GM21447 (cell line): ENCODE measurements around the gene OARD1.
A peak's percentile ranks its signal among the peaks of the same experiment; 100 is the strongest.

Experiments used
- ATAC-seq: cut with Tn5 transposase; IDR thresholded peaks from one replicate; pipeline ENCODE4 v1.9.1; 2021; ENCODE audit not compliant: unreplicated experiment

Gene OARD1

DNA sequence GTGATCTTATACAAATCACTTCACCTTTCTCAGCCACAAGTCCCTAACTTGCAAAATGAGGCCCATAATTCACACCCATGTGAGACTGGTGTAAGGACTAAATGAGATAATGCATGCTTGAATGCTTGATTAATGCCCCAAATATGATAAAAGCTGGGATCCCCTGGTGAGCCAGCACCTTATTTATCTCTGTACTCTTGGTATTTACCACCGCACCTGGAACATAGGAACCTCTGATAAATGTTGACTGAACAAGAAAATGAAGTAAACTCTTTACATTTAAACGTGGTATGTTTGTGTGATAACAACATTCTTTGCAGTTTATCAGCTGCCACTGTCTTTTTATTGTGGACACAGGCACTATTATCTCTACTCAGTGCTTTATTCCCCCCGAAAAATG lies 21.6 kb downstream of the OARD1 start:
- no peak for ATAC-seq

- ATAC-seq = no peak
These were observed 22.2 kb downstream of the OARD1 start for GRCh38 chr6:41049955-41050354.

GRCh38 chr6:41049521-41049920 lies 22.6 kb downstream of the OARD1 start:
- ATAC-seq = no peak

GRCh38 chr6:41047745-41048732 lies 24.1 kb downstream of the OARD1 start:
- no peak for ATAC-seq

DNA sequence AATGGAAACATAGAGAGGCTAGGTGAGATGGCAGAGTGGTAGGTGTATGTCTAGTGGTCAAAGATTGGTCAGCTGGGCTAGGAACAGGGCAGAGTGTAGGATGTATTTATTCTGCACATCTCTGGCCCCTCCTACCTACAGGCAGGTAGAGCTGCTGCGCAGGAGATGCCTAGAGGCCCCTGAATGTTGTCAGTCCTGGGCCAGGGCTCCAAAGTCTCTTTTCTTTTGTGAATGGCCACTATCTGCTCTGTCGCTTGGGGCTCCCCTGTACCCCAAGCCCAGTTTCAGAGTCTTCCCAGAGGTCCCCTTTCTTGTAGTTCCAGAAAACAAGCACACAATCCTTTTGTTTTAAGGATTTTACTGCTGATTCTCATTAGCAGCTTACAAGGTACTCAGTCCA lies 24.9 kb downstream of the OARD1 start:
- ATAC-seq = no peak

- ATAC-seq = no peak
These were observed 26.1 kb downstream of the OARD1 start for GRCh38 chr6:41046084-41046483.

GRCh38 chr6:41045664-41046063 lies 26.5 kb downstream of the OARD1 start:
- ATAC-seq = no peak

DNA sequence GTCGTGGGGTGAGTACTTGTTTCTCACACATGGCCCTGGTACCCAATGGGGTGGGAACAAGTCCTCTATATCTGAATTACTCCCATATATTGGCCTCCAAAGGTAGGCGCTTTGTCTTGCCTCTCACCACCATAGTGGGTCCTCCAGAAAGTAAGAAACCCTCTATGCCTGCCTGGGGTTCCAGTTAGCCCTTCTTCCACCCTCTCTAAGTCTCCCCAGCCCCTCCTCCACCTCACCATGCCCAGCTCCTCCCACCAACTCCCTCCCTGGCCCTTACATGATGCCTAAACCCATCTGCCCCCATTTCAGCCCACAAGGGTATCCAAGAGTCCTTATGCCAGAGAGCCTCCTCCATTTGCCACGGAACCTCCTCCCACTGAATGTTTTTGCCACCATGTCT lies 29.0 kb downstream of the OARD1 start:
- ATAC-seq = no peak

- ATAC-seq = no peak
These were observed 29.7 kb downstream of the OARD1 start, which contains the start of gene TSPO2 for GRCh38 chr6:41042226-41043055. TSPO2 (plus strand) TSS chr6:41042467; CDS start chr6:41042986, 519 bp downstream.

- ATAC-seq = no peak
These were observed 31.1 kb downstream of the OARD1 start for GRCh38 chr6:41040940-41041536.

DNA sequence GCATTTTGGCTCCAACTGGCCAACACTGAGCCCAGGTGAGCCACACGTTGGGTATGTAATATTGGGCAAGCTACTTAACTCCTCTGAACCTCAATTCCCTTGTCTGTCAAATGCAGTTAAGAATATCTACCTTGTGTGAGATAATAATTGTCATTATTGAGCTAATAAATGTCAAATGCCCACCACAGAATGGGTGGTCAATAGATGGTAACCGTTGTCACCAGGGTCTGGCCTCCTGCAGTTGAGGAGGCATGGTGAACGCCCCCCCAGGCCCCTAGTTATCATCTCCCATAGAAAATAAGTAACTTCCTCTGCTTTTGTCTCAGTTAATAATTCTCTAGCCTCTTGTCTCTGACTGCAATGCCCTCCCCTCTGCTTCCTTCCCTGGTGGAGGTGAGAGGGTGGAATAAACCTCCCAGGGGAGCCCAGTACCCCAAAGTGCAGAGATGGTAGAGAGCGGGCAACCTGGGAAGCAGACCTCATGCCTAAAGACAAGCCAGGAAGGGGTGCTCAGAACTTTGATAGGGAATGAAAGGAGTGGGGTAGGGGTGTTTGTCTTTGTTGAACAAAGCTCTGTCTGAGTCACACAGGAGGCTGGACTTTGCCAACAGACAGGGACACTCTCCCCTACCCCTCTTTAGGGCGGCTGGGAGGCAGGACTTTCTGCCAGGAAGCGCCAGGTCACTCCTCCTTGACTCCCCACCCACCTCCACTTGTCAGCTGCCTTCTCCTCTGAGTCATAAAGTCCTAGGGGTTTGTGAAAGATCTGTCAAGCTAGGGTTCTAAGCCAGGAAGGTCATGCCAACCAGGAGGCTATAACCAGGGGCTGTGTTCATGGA lies 31.8 kb downstream of the OARD1 start:
- ATAC-seq = peak; percentile 70

GRCh38 chr6:41039060-41039998 lies 32.8 kb downstream of the OARD1 start, which contains the start of gene UNC5CL:
UNC5CL (minus strand) TSS chr6:41039221; CDS start chr6:41035074, 4,147 bp downstream.
- ATAC-seq = no peak

- no peak for ATAC-seq
These were observed 34.0 kb downstream of the OARD1 start for GRCh38 chr6:41038205-41038604.

- ATAC-seq = no peak
These were observed 34.9 kb downstream of the OARD1 start for GRCh38 chr6:41037107-41037900.

- ATAC-seq = no peak
These were observed 35.6 kb downstream of the OARD1 start for GRCh38 chr6:41036601-41037000.

GRCh38 chr6:41036186-41036585 lies 36.0 kb downstream of the OARD1 start:
- no peak for ATAC-seq

GRCh38 chr6:41033776-41034175 lies 38.4 kb downstream of the OARD1 start:
- no peak for ATAC-seq

- no peak for ATAC-seq
These were observed 39.3 kb downstream of the OARD1 start for GRCh38 chr6:41032830-41033229.
